ENCODE data around the gene UBE2O.

- TF ChIP-seq CTCF (conservative IDR thresholded peaks at IDR 0.05; ENCODE audit: low read depth, low read length) (no peak), EZH2 (IDR thresholded peaks at IDR 0.05; ENCODE audit: borderline replicate concordance, low read depth, low read length, poor library complexity, severe bottlenecking) (no peak)
These were observed 10.3 kb downstream of the UBE2O start for GRCh38 chr17:76442341-76443338.
